Activated CD4-positive, alpha-beta T cell treated with anti-CD3 and anti-CD28 coated beads, Interleukin-2, amount 50 U/mL, for 24 hours (primary cell): Measurements from ENCODE around the gene CYBB.
"Not testable (repeated sequence)": the region's sequence is repeated elsewhere in the genome, so short reads cannot be mapped to it uniquely, and the experiment has no call there.

Experiments used
- DNase-seq, 2 donors: peaks; one replicate each; pipeline ENCODE4 v3.0.0-alpha.2; 2020; ENCODE audit warnings: low read depth in 1 of 2, low spot score in 1 of 2

CYBB gene

GRCh38 chrX:37779857-37780256, at the start of gene CYBB:
TSS of gene CYBB (plus strand) at chrX:37780059. CDS start at chrX:37780078, 19 bp downstream.
- DNase-seq: no peak

- peak; percentile 33 to 57 for DNase-seq
These were observed 34.5 kb upstream of the CYBB start for GRCh38 chrX:37745354-37745753.

GRCh38 chrX:37745835-37746217, 34.0 kb upstream of the CYBB start:
- DNase-seq: no peak

GRCh38 chrX:37746218-37746941, 33.5 kb upstream of the CYBB start:
- no peak for DNase-seq

GRCh38 chrX:37746951-37747350, 32.9 kb upstream of the CYBB start:
- DNase-seq: no peak

GRCh38 chrX:37752281-37752680, 27.6 kb upstream of the CYBB start:
- no peak for DNase-seq

GRCh38 chrX:37752936-37753335, 26.9 kb upstream of the CYBB start:
- DNase-seq: no peak

- DNase-seq: no peak
These were observed 26.5 kb upstream of the CYBB start for GRCh38 chrX:37753384-37753783.

GRCh38 chrX:37754516-37754915, 25.3 kb upstream of the CYBB start:
- no peak for DNase-seq

- DNase-seq: no peak
These were observed 24.8 kb upstream of the CYBB start for GRCh38 chrX:37755025-37755424.

- no peak for DNase-seq
These were observed 22.8 kb upstream of the CYBB start for GRCh38 chrX:37757082-37757481.

GRCh38 chrX:37759351-37759750, 20.5 kb upstream of the CYBB start:
- no peak for DNase-seq

- DNase-seq: no peak
These were observed 19.9 kb upstream of the CYBB start for GRCh38 chrX:37759878-37760418.

- DNase-seq: no peak
These were observed 16.5 kb upstream of the CYBB start for GRCh38 chrX:37763400-37763799.

- no peak for DNase-seq
These were observed 14.4 kb upstream of the CYBB start for GRCh38 chrX:37765507-37765906.

GRCh38 chrX:37767430-37767829, 12.4 kb upstream of the CYBB start:
- DNase-seq: no peak

GRCh38 chrX:37768866-37769265, 11.0 kb upstream of the CYBB start:
- not testable (repeated sequence) for DNase-seq

- no peak for DNase-seq
These were observed 3.4 kb upstream of the CYBB start for GRCh38 chrX:37776283-37776986.

GRCh38 chrX:37776987-37777325, 2.9 kb upstream of the CYBB start:
- no peak for DNase-seq

GRCh38 chrX:37781081-37781480, 1.2 kb downstream of the CYBB start:
- no peak for DNase-seq

- DNase-seq: no peak
These were observed 2.0 kb downstream of the CYBB start for GRCh38 chrX:37781814-37782213.

- no peak for DNase-seq
These were observed 2.5 kb downstream of the CYBB start for GRCh38 chrX:37782359-37782758.

GRCh38 chrX:37783305-37783704, 3.4 kb downstream of the CYBB start:
- DNase-seq: no peak
